ENCODE data around the gene FRA10AC1.

Gene FRA10AC1

GRCh38 chr10:93657757-93658156, 44.6 kb downstream of the FRA10AC1 start:
- no peak overlapping the region for H3K4me3 ChIP-seq (ENCODE audit: control insufficient read depth, low read depth, low read length)
- DNase-seq (ENCODE audit: low read depth): no peak
- TF ChIP-seq, protein P1, sequence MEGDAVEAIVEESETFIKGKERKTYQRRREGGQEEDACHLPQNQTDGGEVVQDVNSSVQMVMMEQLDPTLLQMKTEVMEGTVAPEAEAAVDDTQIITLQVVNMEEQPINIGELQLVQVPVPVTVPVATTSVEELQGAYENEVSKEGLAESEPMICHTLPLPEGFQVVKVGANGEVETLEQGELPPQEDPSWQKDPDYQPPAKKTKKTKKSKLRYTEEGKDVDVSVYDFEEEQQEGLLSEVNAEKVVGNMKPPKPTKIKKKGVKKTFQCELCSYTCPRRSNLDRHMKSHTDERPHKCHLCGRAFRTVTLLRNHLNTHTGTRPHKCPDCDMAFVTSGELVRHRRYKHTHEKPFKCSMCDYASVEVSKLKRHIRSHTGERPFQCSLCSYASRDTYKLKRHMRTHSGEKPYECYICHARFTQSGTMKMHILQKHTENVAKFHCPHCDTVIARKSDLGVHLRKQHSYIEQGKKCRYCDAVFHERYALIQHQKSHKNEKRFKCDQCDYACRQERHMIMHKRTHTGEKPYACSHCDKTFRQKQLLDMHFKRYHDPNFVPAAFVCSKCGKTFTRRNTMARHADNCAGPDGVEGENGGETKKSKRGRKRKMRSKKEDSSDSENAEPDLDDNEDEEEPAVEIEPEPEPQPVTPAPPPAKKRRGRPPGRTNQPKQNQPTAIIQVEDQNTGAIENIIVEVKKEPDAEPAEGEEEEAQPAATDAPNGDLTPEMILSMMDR (IDR thresholded peaks at IDR 0.05; ENCODE audit: control insufficient read depth, insufficient read depth, low read depth, low read length, missing control alignments): no peak

DNA sequence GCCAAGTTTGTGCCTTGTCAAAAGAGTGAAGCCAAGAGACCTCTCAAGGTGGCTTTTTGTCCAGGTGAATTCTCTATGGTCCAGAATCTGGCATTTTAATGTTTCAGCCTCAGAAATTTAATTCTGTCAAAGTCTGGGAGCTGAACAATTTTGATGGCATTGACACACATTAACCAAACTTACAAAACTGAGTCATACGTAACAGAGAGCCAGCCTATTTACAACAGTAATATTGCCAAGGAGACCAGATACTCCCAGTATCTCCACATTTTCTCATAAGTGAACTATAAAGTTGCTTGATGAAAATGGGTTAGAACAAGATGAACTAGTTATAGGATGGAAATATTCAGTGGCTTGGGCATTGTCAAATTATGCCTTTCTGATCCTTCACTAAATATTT, 46.2 kb downstream of the FRA10AC1 start:
- TF ChIP-seq, protein P1 (IDR thresholded peaks at IDR 0.05; ENCODE audit: control insufficient read depth, insufficient read depth, low read depth, low read length, missing control alignments): no peak
- no peak overlapping the region for H3K4me3 ChIP-seq (ENCODE audit: control insufficient read depth, low read depth, low read length)
- no peak for DNase-seq (ENCODE audit: low read depth)

DNA sequence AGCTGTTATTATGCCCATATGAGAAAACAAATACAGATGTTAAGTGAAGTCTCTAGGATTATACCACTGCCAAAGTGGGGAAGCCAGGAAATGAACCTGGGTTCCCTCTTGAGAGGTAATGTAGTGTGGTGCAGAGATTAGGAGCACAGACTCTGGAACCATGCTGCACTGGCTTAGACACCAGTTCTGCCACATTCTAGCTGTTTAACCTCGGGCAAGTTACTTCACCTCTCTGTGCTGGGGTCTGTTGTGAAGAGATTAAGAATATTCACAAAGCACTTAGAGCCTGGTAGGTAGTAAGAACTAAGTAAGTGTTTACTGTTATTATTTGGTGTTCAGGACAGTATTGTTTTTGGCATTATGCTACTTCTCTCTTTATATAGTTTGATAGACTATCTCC, 48.2 kb downstream of the FRA10AC1 start:
- H3K4me3 ChIP-seq (ENCODE audit: control insufficient read depth, low read depth, low read length): no peak overlapping the region
- TF ChIP-seq, protein P1 (IDR thresholded peaks at IDR 0.05; ENCODE audit: control insufficient read depth, insufficient read depth, low read depth, low read length, missing control alignments): no peak
- no peak for DNase-seq (ENCODE audit: low read depth)

DNA sequence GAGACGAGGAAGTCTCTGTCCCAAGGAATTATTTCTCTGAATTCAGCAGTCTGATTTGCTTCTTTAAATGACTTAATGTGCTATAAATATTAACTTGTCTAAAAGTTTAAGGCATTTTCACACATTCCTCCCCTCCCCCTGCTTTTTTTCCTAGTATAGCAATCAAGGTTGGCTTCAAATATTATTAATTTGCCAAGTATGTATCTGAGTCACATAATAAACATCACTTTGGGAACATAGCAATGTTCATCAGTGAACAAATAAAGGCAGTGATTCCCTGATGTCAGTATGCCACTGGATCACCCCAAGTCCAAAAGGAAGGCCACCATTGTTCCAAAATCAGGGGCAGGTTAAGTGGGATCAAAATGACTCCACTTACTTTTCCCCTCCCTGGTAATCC, 49.5 kb downstream of the FRA10AC1 start:
- no peak for DNase-seq (ENCODE audit: low read depth)
- no peak overlapping the region for H3K4me3 ChIP-seq (ENCODE audit: control insufficient read depth, low read depth, low read length)
- TF ChIP-seq, protein P1 (IDR thresholded peaks at IDR 0.05; ENCODE audit: control insufficient read depth, insufficient read depth, low read depth, low read length, missing control alignments): no peak

DNA sequence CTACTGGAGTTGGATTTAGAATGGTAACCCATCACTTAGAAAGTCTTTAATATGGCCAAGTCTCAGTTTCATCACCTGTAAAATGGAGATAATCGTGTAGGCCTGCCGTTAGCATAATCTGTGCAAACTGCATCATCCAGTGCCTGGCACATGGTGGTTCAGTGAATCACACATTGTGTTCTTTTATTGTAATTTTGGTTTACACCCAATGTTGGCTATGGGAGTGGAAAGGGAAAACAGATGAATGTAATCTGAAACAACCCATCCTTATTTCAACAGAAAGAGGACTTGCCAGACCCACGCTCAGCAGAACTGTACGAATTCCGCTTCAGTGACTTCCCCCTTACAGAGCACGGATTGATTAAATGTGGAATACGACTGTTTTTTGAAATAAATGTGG, 62.6 kb downstream of the FRA10AC1 start:
- TF ChIP-seq, protein P1 (IDR thresholded peaks at IDR 0.05; ENCODE audit: control insufficient read depth, insufficient read depth, low read depth, low read length, missing control alignments): no peak
- no peak overlapping the region for H3K4me3 ChIP-seq (ENCODE audit: control insufficient read depth, low read depth, low read length)
- no peak for DNase-seq (ENCODE audit: low read depth)

DNA sequence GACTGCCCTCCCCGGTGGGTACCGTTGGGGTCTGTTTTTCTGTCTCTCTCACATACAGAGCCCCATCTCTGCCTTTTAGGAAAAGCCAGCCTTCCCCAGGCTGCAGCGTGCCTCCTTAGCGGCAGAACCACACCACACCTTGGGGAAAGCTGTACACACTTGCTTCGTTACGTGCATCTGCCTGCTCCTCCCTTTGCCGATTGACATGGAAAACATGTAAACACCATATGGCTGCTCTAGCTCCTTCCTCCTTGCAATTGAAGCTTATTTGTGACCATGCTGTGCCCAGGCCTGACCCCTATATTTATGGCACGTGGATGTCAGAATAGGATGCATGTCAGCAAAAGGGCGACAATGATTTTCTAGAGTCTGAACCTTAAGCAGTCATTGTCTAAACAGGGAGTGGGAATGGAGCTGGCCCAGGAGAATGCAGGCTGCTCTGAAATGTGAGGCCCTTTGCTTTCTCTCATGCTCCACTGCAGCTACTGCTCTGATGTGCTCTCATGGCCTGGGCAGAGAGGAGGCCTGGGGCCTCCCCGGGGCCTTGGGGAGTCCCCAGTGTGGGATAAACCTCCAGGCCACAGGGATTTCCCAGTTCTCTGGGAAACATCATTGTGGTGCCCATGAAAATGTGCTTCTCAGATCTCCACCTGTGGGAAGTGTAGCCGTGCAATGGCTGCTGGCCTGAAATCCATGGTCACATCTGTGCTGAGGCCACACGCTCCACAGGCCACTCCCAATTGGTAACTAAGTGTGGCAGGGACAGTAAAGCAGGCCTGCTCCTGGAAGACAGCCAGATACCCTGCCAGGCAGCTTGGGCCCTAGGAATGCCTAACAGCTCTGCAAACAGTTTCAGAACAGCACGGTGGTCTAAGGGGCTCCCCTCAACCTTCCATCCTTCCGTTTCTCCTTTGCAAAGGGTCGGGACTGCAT, 71.5 kb downstream of the FRA10AC1 start:
- no peak for DNase-seq (ENCODE audit: low read depth)
- no peak overlapping the region for H3K4me3 ChIP-seq (ENCODE audit: control insufficient read depth, low read depth, low read length)
- TF ChIP-seq, protein P1 (IDR thresholded peaks at IDR 0.05; ENCODE audit: control insufficient read depth, insufficient read depth, low read depth, low read length, missing control alignments): no peak

Measured in AG09309 (cell line).